Peyer's patch (tissue), 4 donors: ENCODE measurements around the gene RTN4RL1. TPM values are rescaled to one million over a fixed set of nuclear protein-coding genes. Genes with fewer than 3 reads are reported as not detected.
A peak's percentile ranks its signal among the peaks of the same experiment; 100 is the strongest.

Experiments
- DNase-seq, 3 donors: peaks; one replicate each; pipeline ENCODE4 v3.0.0-alpha.2; 2017 to 2019
- H3K27ac ChIP-seq, 4 donors: fragments of 200-600 bp; sonication (generic); one replicate each; pipeline ENCODE4 v1.5.1; 2016 to 2019
- H3K27me3 ChIP-seq, 2 donors: fragments of 200-600 bp; sonication (generic); one replicate each; pipeline ENCODE4 v1.5.1; 2019
- H3K36me3 ChIP-seq, 3 donors: fragments of 200-600 bp; sonication (generic); one replicate each; pipeline ENCODE4 v1.5.1; 2016 to 2019
- H3K4me1 ChIP-seq, 4 donors: fragments of 200-600 bp; sonication (generic); one replicate each; pipeline ENCODE4 v1.5.1; 2016 to 2019
- H3K4me3 ChIP-seq, 4 donors: fragments of 200-600 bp; sonication (generic); 1 replicate in 3 of 4; 2 replicates in 1 of 4; pipeline ENCODE4 v1.5.1; 2016 to 2019; ENCODE audit warnings: mild to moderate bottlenecking in 1 of 4
- H3K9me3 ChIP-seq, 4 donors: fragments of 200-600 bp; sonication (generic); one replicate each; pipeline ENCODE4 v1.5.1; 2016 to 2019; ENCODE audit warnings: mild to moderate bottlenecking in 1 of 4
- CTCF ChIP-seq, 6 experiments: fragments of 450-650 bp in 4 of 6; fragments of 200-600 bp in 2 of 6; sonication (generic) in 1 of 6; IDR thresholded peaks; one replicate each; pipeline ENCODE4 v1.5.1; 2017 to 2019; ENCODE audit warnings: antibody characterized with exemption in 6 of 6, mild to moderate bottlenecking in 3 of 6, moderate library complexity in 1 of 6
- POLR2A ChIP-seq, 2 donors: fragments of 450-650 bp; IDR thresholded peaks; one replicate each; pipeline ENCODE4 v1.5.1; 2017; ENCODE audit warnings: antibody characterized with exemption in 2 of 2, mild to moderate bottlenecking in 2 of 2, moderate library complexity in 2 of 2
- total RNA-seq, 4 donors: library from RNA; depleted of rRNA; stranded (reverse); fragments of >200 nt; gene quantifications; one replicate each; pipeline ENCODE4 v1.1.0, GENCODE V29; 2016

The RTN4RL1 gene
- total RNA-seq, 4 donors from 2014 or later, result not detected

GRCh38 chr17:1941272-1942065, 83.7 kb downstream of the RTN4RL1 start:
- no peaks in the 10 kb centered on the region for H3K36me3 ChIP-seq
- no peaks in the 10 kb centered on the region for H3K9me3 ChIP-seq
- TF ChIP-seq CTCF (IDR thresholded peaks at IDR 0.05), result no peak
- TF ChIP-seq POLR2A (IDR thresholded peaks at IDR 0.05), result no peak
- DNase-seq, result peak in 1 of 3 donors; percentile 33
- no peaks in the 10 kb centered on the region for H3K27me3 ChIP-seq
- no peak overlapping the region for H3K4me3 ChIP-seq
- no peak overlapping the region for H3K27ac ChIP-seq
- H3K4me1 ChIP-seq, result no peaks in the 10 kb centered on the region

GRCh38 chr17:1940810-1941185, 84.3 kb downstream of the RTN4RL1 start:
- Histone ChIP-seq H3K27me3 (no peaks in the 10 kb centered on the region), H3K36me3 (no peaks in the 10 kb centered on the region), H3K9me3 (no peaks in the 10 kb centered on the region), H3K27ac (no peak overlapping the region), H3K4me3 (no peak overlapping the region), H3K4me1 (no peaks in the 10 kb centered on the region)
- TF ChIP-seq POLR2A (IDR thresholded peaks at IDR 0.05), result no peak
- TF ChIP-seq CTCF (IDR thresholded peaks at IDR 0.05), result no peak
- DNase-seq, result no peak

- TF ChIP-seq POLR2A (IDR thresholded peaks at IDR 0.05) (no peak), CTCF (IDR thresholded peaks at IDR 0.05) (no peak)
- DNase-seq, result no peak
- Histone ChIP-seq H3K27ac (no peak overlapping the region), H3K9me3 (no peaks in the 10 kb centered on the region), H3K4me1 (no peaks in the 10 kb centered on the region), H3K4me3 (no peak overlapping the region), H3K36me3 (no peaks in the 10 kb centered on the region), H3K27me3 (no peaks in the 10 kb centered on the region)
Observed at GRCh38 chr17:1939981-1940809, 84.9 kb downstream of the RTN4RL1 start.

- Histone ChIP-seq H3K4me1 (no peaks in the 10 kb centered on the region), H3K27me3 (no peaks in the 10 kb centered on the region), H3K4me3 (no peak overlapping the region), H3K27ac (no peak overlapping the region), H3K9me3 (no peaks in the 10 kb centered on the region), H3K36me3 (no peaks in the 10 kb centered on the region)
- DNase-seq, result no peak
- no peak for TF ChIP-seq POLR2A (IDR thresholded peaks at IDR 0.05)
- TF ChIP-seq CTCF (IDR thresholded peaks at IDR 0.05), result no peak
Observed at GRCh38 chr17:1937461-1937860, 87.7 kb downstream of the RTN4RL1 start.

GRCh38 chr17:1936766-1937165, 88.4 kb downstream of the RTN4RL1 start:
- TF ChIP-seq CTCF (IDR thresholded peaks at IDR 0.05) (no peak), POLR2A (IDR thresholded peaks at IDR 0.05) (no peak)
- no peaks in the 10 kb centered on the region for H3K4me1 ChIP-seq
- no peaks in the 10 kb centered on the region for H3K27me3 ChIP-seq
- no peaks in the 10 kb centered on the region for H3K36me3 ChIP-seq
- no peak overlapping the region for H3K27ac ChIP-seq
- no peak overlapping the region for H3K4me3 ChIP-seq
- DNase-seq, result no peak
- no peaks in the 10 kb centered on the region for H3K9me3 ChIP-seq
